ENCODE measurements around the gene UGT1A1.

UGT1A1 gene

DNA sequence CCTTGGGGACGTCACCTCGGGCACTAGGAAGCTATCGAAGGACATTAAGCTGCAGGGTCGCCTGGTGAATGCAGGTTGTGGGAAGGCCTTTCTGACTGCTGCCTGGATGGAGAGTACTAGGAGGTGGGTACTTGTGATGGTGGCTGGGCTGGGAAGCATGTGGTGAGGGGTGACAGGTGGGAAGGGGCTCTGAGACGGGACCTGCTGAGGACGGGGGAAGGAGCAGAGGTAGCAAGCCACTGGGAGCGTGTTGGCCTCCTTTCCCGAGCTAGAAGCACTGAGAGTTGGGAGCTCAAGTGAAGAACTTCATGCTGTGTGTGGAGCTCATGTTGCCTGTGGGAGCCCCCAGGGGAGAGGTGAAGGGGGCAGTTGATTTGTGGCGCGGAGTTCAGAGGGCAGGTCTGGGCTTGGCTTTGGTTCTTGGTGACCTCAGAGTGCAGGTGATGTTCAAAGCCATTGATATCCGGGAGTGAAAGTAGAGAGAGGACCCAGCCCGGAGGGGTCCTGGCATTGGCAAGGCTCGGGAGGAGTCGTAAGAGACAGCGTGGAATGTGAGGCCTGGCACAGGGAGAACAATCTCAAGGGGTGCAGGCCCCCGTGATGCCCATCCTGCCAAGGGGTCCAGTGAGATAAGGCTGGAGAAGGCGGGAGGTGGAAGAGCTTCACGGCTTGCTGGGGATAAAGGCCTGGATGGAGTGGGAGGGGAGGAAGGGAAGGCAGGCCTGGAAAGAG lies 31.2 kb downstream of the UGT1A1 start:
- TF ChIP-seq, protein P1, sequence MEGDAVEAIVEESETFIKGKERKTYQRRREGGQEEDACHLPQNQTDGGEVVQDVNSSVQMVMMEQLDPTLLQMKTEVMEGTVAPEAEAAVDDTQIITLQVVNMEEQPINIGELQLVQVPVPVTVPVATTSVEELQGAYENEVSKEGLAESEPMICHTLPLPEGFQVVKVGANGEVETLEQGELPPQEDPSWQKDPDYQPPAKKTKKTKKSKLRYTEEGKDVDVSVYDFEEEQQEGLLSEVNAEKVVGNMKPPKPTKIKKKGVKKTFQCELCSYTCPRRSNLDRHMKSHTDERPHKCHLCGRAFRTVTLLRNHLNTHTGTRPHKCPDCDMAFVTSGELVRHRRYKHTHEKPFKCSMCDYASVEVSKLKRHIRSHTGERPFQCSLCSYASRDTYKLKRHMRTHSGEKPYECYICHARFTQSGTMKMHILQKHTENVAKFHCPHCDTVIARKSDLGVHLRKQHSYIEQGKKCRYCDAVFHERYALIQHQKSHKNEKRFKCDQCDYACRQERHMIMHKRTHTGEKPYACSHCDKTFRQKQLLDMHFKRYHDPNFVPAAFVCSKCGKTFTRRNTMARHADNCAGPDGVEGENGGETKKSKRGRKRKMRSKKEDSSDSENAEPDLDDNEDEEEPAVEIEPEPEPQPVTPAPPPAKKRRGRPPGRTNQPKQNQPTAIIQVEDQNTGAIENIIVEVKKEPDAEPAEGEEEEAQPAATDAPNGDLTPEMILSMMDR (IDR thresholded peaks at IDR 0.05): no peak

DNA sequence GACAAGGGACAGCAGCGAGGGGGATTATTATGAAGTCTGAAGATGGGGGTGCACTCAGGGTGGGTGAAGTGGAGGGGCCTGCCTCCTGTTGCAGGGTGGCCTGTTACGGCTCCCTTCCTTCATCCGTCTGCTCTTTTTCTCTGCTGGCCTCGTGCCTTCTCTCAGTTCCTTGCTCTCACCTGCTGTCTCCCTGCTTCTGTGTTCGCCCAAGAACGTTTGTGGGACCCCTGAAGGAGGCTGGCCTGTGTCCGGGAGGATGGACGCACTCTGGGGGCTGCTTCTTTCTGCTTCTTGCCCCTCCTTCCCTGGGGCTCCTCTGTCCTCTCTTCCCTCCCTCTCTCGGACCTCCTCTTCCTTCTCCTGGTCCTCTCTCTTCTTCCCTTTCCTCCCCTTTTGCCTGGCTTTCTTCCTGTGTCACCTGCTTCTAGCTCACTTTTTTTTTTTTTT lies 31.8 kb downstream of the UGT1A1 start:
- TF ChIP-seq, protein P1 (IDR thresholded peaks at IDR 0.05): no peak

DNA sequence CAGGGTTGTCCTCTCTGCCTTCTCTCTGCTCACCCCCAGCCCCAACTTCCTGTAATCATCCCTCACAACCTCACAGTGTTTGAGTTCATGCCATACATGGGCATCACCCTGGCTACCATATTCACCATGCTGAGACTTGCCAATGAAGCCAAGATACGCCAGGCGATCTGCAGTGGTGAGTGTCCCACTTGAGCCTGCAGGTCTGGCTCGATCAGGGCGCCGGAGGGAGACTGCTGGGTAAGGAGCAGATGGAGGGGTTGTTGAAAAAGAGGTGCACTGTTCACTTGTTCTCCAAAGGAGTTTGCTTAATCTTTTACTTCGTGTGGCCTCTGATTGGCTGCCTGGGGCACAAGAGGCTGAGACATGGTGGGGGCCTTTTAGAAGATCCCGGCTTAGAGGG lies 32.6 kb downstream of the UGT1A1 start:
- TF ChIP-seq, protein P1 (IDR thresholded peaks at IDR 0.05): no peak

DNA sequence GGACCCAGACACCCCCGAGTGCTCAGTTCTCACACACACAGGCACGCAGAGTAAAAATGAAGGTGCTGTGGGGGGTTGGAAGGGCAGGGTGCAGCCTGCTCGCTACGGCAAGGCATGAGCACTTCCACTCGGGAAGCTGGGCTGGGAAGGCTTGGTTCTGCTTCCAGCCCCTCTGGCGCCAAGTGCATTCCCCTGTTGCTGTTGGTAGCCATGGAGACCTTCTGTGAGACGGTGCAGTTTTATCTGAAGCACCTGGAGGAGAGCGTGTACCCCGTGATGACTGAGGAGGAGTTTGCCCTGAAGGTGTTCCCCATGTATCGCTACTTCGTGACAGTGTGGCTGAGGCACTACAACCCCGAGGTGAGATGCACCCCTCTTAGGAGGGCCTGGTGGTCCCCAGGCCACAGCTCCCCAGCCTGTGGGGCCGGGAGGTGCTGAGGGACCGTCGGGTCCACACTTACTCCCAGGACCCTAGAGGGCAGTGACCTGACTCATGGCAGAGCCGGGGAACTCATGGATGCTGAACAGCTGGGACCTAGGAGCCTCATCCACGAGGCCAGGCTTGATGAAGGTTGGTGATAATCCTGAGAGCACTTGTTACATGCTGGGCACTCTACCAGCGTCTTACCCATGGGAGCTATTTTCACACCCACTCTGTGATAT lies 33.5 kb downstream of the UGT1A1 start:
- TF ChIP-seq, protein P1 (IDR thresholded peaks at IDR 0.05): no peak

DNA sequence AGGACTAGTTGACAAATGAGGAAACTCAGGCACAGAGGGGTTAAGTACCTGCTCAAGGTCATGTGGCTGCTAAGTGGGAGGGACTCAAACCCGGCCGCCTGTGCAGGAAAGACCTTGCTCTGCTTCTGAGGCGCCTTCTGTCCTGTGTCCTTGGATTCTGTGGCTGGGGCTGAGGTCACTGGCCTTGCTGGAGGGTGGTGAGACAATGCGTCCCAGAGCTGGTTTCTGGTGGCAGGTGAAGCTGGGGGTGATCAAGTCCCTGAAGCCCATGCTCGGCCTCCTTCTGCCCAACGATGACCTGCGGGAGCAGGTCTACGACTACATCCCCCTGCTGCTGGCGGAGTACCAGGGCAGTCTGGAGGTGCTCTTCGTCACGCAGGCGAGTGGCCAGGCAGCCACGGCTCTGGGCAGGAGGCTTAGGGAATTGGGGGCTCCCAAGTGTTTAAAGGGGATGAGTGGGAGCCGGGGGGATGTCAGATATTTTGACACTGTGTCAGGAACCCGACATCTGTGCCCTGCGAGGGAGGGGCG lies 34.1 kb downstream of the UGT1A1 start:
- TF ChIP-seq, protein P1 (IDR thresholded peaks at IDR 0.05): no peak

DNA sequence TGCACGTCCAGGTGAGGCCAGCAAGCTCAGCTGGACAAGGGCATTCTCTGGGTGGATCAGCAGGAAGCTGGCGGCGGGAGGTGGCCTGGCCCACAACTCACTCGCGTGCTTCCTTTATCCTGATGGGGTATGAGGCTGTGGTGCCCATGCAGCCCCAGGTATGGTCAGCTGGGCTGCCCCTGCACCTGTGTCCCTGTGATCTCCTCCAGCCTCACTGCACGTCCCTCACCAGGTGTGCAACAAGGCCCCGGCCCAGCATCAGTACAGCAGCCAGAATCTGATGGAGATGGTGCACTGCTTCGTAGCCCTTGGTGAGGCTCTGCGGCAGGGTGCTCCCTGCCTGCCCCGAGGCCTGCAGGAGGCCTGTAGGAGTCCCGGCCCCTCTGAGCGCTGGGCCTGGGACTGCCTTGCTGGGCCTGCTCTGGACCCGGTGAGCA lies 35.7 kb downstream of the UGT1A1 start:
- TF ChIP-seq, protein P1 (IDR thresholded peaks at IDR 0.05): no peak

DNA sequence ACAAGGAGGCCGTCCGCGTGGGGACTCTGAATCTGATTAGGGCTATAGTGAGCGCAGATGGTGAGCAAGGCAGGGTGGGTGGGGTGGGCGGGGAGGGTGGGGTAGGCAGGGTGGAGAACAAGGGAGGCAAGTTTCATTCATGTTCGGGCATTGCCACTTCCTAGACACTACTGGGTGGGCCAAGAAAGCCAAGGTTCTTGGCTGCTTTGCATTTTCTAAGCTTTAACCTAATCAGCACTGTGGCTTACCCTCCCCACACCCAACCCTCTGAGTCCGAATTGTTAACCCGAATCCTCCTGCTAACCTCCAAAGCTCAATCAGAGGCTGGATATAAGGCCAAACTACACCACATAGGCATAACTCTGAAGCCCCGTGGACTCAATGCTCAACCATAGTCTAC lies 36.2 kb downstream of the UGT1A1 start:
- TF ChIP-seq, protein P1 (IDR thresholded peaks at IDR 0.05): no peak

All from LNCAP (cell line).